Stimulated activated CD8-positive, alpha-beta memory T cell treated with anti-CD3 and anti-CD28 coated beads, Interleukin-7, amount 100 ng/mL, for 4 hours (primary cell): ENCODE results near the gene RPL35A.
"Not testable (repeated sequence)": the region's sequence is repeated elsewhere in the genome, so short reads cannot be mapped to it uniquely, and the experiment has no call there.

Experiments
- DNase-seq, 2 donors: peaks; one replicate each; pipeline ENCODE4 v3.0.0-alpha.2; 2020; ENCODE audit warnings: low read depth in 2 of 2

RPL35A gene

DNA sequence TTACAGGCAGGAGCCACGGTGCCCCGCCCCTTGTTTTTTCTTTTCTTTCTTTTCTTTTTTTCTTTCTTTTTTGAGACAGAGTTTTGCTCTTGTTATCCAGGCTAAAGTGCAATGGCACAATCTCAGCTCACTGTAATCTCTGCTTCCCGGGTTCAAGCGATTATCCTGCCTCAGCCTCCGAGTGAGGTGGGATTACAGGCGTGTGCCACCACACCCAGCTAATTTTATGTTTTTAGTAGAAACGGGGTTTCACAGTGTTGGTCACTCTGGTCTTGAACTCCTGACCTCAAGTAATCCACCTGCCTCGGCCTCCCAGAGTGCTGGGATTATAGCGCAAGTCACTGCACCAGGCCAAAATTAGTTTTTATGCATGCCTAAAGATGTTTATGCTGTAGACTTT, 2.5 kb downstream of the RPL35A start:
- no peak for DNase-seq

DNA sequence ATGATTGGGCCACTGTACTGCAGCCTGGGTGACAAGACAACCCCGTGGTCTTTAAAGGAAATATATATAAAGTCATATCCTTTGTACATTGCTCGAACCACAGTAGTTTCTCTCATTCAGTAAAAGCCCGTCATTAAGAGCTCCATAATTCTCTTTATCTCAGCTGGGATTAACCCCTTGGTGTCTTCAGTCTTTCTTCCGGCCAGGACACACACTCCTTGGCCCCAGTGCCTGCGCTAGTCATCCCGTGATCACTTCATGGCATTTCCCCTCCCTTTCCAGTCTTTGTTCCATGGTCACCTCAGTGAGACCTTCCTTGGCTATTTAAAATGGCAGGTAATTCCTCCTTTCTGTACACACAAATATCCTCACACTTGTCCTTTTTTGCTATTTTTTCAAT, 3.3 kb downstream of the RPL35A start:
- no peak for DNase-seq

GRCh38 chr3:197953881-197954280, 3.9 kb downstream of the RPL35A start:
- no peak for DNase-seq

DNA sequence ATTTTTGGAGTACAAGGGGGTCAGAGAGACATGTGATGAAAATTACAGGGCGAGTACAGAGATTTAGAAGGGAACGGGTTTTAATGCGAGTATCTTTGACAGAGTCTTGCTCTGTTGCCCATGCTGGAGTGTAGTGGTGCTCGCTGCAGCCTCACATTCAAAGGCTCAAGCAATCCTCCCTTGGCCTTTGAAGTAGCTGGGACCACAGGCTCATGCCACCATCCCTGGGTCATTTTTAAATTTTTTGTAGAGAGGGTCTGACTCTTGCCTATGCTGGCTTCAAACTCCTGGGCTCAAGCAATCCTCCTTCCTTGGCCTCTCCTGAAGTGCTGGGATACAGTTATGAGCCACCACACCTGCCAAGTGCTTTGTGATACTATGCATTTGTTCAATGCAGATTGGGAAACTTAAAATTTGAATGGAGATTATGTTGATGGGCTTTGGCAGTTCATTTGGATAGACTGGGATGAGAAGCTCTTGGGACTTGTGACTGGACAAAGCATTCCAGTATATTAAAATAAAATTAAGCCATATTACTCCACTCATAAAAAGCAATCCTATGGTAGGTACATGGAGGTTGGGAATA, 6.0 kb downstream of the RPL35A start:
- no peak for DNase-seq

GRCh38 chr3:197956626-197956988, 6.6 kb downstream of the RPL35A start:
- DNase-seq, result no peak

GRCh38 chr3:197957790-197958133, 7.8 kb downstream of the RPL35A start:
- no peak for DNase-seq

DNA sequence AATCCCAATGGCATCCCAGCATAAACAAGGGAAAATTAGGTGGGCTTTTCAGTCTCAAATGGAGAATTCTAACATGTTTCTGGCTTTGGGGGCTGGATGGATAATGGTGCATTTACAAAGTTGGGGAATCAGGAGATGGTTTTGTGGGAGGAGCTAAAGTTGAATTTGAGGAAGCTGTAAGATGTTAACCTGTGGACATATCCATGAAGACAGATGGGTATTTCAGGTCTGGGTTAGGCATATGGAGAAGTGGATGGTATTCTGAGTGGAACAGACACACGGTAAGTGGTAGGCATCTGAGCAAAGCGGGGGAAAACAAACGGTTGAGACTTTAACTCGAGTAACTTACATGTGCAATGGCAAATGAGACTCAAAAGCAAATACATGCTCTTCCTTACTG, 8.4 kb downstream of the RPL35A start:
- no peak for DNase-seq

- DNase-seq, result not testable (repeated sequence)
These were observed 8.9 kb downstream of the RPL35A start for GRCh38 chr3:197958848-197959247.

- DNase-seq, result no peak
These were observed 9.5 kb downstream of the RPL35A start for GRCh38 chr3:197959500-197959890.

DNA sequence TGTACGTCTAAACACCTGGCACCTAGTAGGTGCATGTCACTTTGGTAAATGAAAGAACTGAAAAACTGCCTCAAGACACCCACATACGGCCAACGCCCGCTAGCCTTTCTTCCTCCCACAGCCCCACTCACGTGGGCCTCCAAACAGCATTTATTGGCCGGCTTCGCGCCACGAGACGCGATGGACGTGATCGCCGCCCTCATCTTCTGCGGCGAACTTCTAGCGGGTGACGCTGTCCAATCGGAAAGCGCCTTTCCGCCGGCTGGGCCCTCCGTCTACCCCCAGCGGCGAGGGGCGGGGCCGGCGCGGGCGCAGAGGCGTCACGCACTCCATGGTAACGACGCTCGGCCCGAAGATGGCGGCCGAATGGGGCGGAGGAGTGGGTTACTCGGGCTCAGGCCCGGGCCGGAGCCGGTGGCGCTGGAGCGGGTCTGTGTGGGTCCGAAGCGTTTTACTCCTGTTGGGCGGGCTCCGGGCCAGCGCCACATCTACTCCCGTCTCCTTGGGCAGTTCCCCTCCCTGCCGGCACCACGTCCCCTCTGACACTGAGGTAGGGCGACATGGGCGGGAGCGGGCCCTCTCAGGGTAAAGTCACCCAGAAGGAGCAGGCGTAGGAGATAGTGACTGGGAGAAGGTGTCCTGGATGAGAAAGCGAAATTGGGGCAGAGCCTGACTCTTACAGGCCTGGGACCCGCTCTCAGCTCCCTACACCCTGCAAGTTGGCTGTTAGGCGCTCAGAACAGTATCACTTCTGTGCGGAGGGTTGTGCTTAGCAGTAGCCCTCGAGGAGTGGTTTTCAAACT, 10.1 kb downstream of the RPL35A start, which contains the start of gene LMLN:
Gene LMLN (plus strand): TSS at position 327 of the 803 bp plus-strand sequence. CDS start 29 bp downstream, at position 356.
- peak; percentile 91 to 96 for DNase-seq

DNA sequence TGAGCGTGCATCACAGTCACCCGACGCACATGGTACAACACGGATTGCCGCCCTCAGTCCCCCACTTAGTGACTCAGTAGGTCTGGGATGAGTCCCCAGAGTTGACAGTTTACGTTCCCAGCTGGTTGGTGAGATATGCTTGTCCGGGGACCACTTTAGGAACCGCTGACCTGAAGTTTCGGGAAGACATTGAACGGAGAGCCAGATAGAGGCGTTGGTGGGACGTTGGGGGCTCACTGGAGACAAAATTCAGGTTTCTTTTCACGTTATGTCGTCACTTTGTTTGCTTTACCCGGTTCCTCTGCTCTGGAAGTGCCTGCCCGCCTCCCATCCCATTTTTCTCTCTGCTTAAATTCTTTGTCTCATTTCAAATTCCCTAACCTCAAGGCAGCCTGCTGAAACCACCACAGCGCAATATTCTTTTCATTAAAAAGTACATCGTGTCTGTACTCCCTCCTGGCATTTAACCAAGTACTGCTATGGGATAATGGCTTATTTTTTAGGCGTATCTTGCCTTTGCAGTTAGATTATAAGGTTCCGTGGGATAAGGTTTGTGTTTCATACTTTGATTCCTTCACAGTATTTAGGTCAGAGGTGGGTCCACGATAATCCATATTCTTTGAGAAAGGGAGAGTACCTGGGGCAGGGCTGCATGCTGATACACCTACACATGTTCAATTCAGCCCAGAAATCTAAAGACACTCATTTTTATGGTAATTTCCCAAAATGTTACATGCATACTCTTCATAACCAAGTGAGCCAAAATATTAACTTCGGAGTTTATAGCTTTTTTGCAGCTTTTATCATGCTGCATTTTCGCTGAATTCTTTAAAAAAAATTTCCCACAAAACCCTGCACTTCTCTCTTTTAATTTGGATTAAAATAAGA, 10.9 kb downstream of the RPL35A start:
- DNase-seq, result peak in 1 of 2 donors; percentile 43

DNA sequence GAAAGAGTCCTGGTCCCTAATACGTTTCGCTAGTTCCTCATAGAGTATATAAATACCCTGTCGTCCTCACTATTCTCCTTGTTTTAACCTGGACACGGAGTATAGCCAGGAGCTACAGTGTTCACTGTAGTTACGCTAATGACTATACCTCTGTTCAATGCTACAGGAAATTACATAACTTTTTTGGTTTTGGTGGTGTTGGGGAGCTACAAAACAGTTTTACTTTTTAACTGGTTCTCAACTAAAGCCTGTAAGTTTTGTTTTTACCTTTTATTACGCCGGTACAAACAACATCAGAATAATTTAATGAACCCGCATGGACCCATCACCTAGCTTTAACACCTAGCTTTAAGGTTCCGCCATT, 11.6 kb downstream of the RPL35A start:
- DNase-seq, result no peak

DNA sequence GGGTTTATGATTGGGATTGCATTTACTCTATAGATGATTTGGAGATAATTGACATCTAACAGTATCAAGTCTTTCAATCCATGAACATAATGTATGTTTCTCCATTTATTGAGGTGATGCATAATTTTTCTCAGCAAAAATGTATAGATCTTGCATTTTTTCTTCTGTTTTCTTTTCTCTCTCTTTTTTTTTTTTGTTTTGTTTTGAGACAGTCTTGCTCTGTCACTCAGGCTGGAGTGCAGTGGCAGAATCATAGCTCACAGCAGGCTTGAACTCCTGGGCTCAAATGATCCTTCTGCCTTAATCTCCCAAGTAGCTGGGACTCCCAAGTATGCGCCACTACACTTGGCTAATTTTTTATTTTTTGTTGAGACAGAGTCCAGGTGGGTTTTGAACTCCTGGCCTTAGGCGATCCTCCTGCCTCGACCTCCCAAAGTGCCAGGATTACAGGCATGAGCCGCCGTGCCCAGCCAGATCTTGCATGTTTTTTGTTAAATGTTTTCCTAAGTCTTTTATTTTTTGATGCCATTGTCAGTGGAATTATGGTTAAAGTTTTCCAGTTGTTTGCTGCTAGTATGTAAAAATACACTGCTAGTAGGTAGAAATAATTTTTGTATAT, 13.1 kb downstream of the RPL35A start:
- no peak for DNase-seq

DNA sequence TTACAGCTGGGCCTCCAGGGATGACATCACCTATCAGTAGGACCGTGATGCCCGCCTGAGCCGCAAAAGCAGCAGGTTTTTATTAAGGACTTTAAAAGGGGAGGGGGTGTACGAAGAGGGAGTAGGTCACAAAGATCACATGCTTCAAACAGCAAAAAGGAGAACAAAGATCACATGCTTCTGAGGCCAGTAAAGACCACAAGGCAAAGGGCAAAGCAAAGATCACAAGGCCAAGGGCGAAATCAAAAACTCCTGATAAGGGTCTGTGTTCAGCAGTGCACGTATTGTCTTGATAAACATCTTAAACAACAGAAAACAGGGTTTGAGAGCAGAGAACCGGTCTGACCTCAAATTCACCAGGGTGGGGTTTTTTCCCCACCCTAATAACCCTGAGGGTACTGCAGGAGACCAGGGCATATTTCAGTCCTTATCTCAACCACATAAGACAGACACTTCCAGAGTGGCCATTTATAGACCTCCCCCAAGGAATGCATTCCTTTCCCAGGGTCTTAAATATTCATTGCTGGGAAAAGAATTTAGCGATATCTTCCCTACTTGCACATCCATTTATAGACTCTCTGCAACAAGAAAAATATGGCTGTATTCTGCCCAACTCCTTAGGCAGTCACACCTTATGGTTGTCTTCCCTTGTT, 17.5 kb downstream of the RPL35A start:
- not testable (repeated sequence) for DNase-seq

GRCh38 chr3:197970588-197970987, 20.6 kb downstream of the RPL35A start:
- DNase-seq, result no peak

DNA sequence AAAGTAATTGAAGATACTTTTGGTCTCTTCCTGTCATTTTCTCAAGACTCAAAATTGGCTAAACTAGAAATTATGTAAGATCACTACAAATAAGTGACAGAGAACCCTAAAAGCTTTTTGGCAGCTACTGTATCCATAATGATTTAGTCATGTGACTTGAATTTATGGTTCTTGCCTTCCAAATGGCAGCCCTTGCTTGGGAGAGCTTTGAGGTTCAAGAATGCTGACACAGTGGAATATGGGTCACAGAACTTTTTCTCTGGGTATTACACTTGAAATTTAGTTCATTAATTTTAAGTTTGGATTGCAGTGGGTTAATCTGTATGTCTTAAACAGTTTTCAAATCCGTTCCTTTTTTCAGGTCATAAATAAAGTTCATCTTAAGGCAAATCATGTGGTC, 24.0 kb downstream of the RPL35A start:
- DNase-seq, result no peak

DNA sequence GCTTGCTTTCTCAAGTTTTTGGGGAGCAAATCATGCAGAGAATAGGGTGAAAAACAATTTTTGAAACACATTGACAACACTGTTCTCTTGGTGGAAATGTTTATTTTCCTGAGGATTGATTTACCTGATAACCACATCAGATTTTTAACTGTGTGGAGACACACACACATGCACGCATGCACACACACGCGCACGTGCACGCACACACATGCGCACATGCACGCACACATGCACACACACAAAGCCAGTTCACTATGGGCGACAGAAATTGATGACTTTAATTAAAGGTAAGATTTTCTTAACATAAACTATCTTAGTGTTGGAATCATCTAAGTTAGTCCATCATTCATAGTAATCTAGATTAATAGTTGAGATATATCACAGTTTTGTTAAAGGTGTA, 25.3 kb downstream of the RPL35A start:
- no peak for DNase-seq

DNA sequence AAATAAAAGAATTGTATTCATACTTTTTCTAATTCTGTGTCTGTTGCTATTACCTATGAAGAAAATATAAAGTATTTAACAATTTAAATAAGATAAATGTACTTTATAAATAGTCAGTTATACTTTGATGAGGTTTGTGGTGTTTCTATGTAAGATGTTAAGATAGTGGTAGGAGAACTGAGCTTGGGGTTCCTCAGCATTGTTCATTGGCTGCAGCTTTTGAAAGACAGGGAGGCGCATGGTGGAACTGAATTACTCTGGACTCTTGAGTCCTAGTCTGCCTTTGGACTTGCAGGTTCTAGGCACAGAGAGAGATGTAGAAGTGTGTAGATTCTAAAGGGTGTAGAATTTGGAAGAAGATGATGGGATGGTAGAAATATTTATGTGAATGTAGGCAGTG, 33.1 kb downstream of the RPL35A start:
- no peak for DNase-seq

DNA sequence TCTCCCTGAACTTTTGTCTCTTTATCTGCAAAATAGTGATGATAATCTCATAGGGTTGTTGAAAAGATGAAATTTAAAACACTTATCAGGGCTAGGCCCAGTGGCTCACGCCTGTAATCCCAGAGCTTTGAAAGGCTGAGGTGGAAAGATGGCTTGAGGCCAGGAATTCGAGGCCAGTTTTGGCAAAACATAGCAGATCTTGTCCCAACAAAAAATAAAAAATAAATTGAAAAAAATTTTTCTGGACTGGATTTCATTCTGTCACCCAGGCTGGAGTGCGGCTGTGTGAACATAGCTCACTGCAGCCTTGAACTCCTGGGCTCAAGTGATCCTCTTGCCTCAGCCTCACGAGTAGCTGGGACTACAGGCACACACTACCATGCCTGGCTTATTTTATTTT, 39.7 kb downstream of the RPL35A start:
- no peak for DNase-seq

- DNase-seq, result no peak
These were observed 44.7 kb downstream of the RPL35A start for GRCh38 chr3:197994736-197995135.

DNA sequence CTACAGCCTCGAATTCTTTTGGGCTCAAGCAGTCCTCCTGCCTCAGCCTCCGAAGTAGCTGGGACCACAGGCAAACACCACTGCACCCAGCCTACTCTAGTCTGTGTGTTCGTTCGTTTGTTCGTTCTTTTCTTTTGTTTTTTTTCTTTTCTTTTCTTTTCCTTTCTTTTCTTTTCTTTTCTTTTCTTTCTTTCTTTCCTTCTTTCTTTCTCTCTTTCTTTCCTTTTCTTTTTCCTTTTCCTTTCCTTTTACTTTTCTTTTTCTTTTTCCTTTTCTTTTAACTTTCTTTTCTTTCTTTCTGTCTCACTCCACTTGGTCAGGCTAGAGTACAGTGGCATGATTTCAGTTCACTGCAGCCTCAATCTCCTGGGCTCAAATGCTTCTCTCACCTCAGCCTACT, 46.9 kb downstream of the RPL35A start:
- no peak for DNase-seq

DNA sequence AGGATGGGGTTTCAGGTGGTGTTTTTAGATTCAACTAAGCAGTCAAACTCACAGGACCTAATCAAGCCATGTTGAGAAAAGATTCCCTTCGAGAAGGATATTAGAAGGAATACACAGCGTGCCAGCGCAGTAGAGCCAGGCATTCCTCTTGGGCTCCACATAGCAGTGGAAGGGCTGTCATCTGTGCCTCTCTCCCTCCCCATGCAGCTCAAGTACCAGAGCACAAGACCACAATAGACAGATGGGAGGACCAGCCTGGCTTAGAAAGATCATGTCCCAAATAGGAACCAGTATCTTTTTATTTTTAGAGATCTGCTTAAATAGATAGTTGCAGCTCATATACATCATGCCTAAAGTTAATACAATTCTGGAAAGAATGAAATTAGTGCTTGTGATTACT, 47.9 kb downstream of the RPL35A start:
- DNase-seq, result no peak
